CD8-positive, alpha-beta memory T cell (primary cell): ENCODE data around the gene DUT. TPM values are rescaled to one million over a fixed set of nuclear protein-coding genes. Genes with fewer than 3 reads are reported as not detected.

ENCODE experiments used
- CTCF ChIA-PET: fragments of 350-600 bp; sonication (Branson Sonifier 250); formaldehyde crosslinking; loops from one replicate; lab custom pipeline; 2021; ENCODE audit warnings: antibody characterized with exemption; lab: Charles Lee
- POLR2A ChIA-PET: fragments of 350-600 bp; sonication (Branson Sonifier 250); formaldehyde crosslinking; loops from one replicate; lab custom pipeline; 2021; ENCODE audit warnings: antibody characterized with exemption; lab: Charles Lee
- DNase-seq, 5 donors: peaks; one replicate each; pipeline versions ENCODE4 v3.0.0 to v3.0.0-alpha.2; 2020 to 2022; ENCODE audit warnings: mixed read lengths in 1 of 5
- H3K27ac ChIP-seq: one replicate; pipeline ENCODE4 v1.7.0; 2013; ENCODE audit warnings: low read depth, mild to moderate bottlenecking, low read length, moderate library complexity
- H3K27me3 ChIP-seq: 2 replicates; pipeline ENCODE4 v1.7.0; 2013; ENCODE audit warnings: low read length, mild to moderate bottlenecking; ENCODE audit not compliant: insufficient read depth, poor library complexity, severe bottlenecking
- H3K36me3 ChIP-seq: 2 replicates; pipeline ENCODE4 v1.7.0; 2013; ENCODE audit warnings: mild to moderate bottlenecking, low read length, moderate library complexity; ENCODE audit not compliant: insufficient read depth
- H3K4me1 ChIP-seq: 2 replicates; pipeline ENCODE4 v1.7.0; 2013; ENCODE audit warnings: mild to moderate bottlenecking, low read length, moderate library complexity; ENCODE audit not compliant: insufficient read depth
- H3K4me3 ChIP-seq: 2 replicates; pipeline ENCODE4 v1.7.0; 2013; ENCODE audit warnings: mild to moderate bottlenecking, low read length
- H3K9me3 ChIP-seq: 2 replicates; pipeline ENCODE4 v1.7.0; 2013; ENCODE audit warnings: mild to moderate bottlenecking, low read length
- H3K27ac Mint-ChIP-seq, 8 donors: one replicate each; pipeline ENCODE4 v1.8.0; 2020 to 2021; ENCODE audit warnings: mixed read lengths in 8 of 8, mild to moderate bottlenecking in 6 of 8, inconsistent platforms in 3 of 8, moderate library complexity in 3 of 8
- H3K27me3 Mint-ChIP-seq, 2 donors: one replicate each; pipeline ENCODE4 v1.8.0; 2020 to 2021; ENCODE audit warnings: mixed read lengths in 2 of 2, mild to moderate bottlenecking in 1 of 2, moderate library complexity in 1 of 2
- H3K36me3 Mint-ChIP-seq, 3 donors: one replicate each; pipeline ENCODE4 v1.8.0; 2020 to 2021; ENCODE audit warnings: mixed read lengths in 3 of 3, inconsistent platforms in 1 of 3, mild to moderate bottlenecking in 1 of 3
- H3K4me1 Mint-ChIP-seq, 3 donors: one replicate each; pipeline ENCODE4 v1.8.0; 2020 to 2021; ENCODE audit warnings: mixed read lengths in 3 of 3, inconsistent platforms in 1 of 3, mild to moderate bottlenecking in 1 of 3
- H3K4me3 Mint-ChIP-seq, 7 donors: one replicate each; pipeline ENCODE4 v1.8.0; 2020 to 2021; ENCODE audit warnings: mixed read lengths in 7 of 7, mild to moderate bottlenecking in 6 of 7, moderate library complexity in 4 of 7, inconsistent platforms in 2 of 7
- H3K9me3 Mint-ChIP-seq, 5 donors: one replicate each; pipeline ENCODE4 v1.8.0; 2020 to 2022; ENCODE audit warnings: mixed read lengths in 5 of 5, mild to moderate bottlenecking in 3 of 5, moderate library complexity in 2 of 5, inconsistent platforms in 1 of 5
- polyA plus RNA-seq: library from polyadenylated mRNA; unstranded; fragments of 300-500 nt; fragmentation: Illumina TruSeq; gene quantifications from one replicate; pipeline ENCODE4 v1.2.3, GENCODE V29; 2021
- total RNA-seq, 2 experiments: library from RNA; stranded (reverse); gene quantifications; one replicate each; pipeline ENCODE4 v1.2.3, GENCODE V29; 2021

Gene DUT
- total and polyA plus RNA-seq, 3 experiments from 2014 or later = 136 to 413 (median 397) TPM

- peaks cover 0 to 3% (median 0%) of the 10 kb centered on the region in 5 donors for H3K9me3 Mint-ChIP-seq
- no peak overlapping the region for H3K4me3 ChIP-seq
- ChIA-PET CTCF (no interaction called here), POLR2A (no interaction called here)
- no peaks in the 10 kb centered on the region for H3K36me3 Mint-ChIP-seq
- DNase-seq = no peak
- no peaks in the 10 kb centered on the region for H3K9me3 ChIP-seq
- no peak overlapping the region for H3K27ac ChIP-seq
- no peaks in the 10 kb centered on the region for H3K36me3 ChIP-seq
- no peak overlapping the region for H3K4me3 Mint-ChIP-seq
- H3K27me3 ChIP-seq = no peaks in the 10 kb centered on the region
- H3K4me1 Mint-ChIP-seq = no peaks in the 10 kb centered on the region
- peaks cover 17 to 56% of the 10 kb centered on the region in 2 donors for H3K27me3 Mint-ChIP-seq
- H3K27ac Mint-ChIP-seq = no peak overlapping the region
- H3K4me1 ChIP-seq = no peaks in the 10 kb centered on the region
These were observed 42.7 kb downstream of the DUT start for GRCh38 chr15:48373821-48374451.

GRCh38 chr15:48374472-48374871 is 43.2 kb downstream of the DUT start:
- ChIA-PET POLR2A (no interaction called here), CTCF (interaction anchor here (1.4 kb wide), 1 partner anchor 11 kb away, joined by 3 read pairs; no protein-coding TSS in a partner anchor)
- peaks cover 17 to 55% of the 10 kb centered on the region in 2 donors for H3K27me3 Mint-ChIP-seq
- Histone ChIP-seq H3K27me3 (no peaks in the 10 kb centered on the region), H3K27ac (no peak overlapping the region), H3K4me3 (no peak overlapping the region), H3K36me3 (no peaks in the 10 kb centered on the region), H3K4me1 (no peaks in the 10 kb centered on the region), H3K9me3 (no peaks in the 10 kb centered on the region)
- DNase-seq = no peak
- H3K4me3 Mint-ChIP-seq = no peak overlapping the region
- peaks cover 0 to 3% (median 0%) of the 10 kb centered on the region in 5 donors for H3K9me3 Mint-ChIP-seq
- no peak overlapping the region for H3K27ac Mint-ChIP-seq
- H3K4me1 Mint-ChIP-seq = no peaks in the 10 kb centered on the region
- no peaks in the 10 kb centered on the region for H3K36me3 Mint-ChIP-seq

DNA sequence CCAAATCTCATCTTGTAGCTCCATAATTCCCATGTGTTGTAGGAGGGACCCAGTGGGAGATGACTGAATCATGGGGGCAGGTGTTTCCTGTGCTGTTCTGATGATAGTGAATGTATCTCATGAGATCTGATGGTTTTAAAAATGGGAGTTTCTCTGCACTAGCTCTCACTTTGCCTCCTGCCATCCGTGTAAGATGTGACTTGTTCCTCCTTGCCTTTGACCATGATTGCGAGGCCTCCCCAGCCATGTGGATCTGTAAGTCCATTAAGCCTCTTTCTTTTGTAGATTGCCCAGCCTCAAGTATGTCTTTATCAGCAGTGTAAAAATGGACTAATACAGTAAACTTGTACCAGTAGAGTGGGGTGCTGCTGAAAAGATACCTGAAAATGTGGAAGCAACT is 44.5 kb downstream of the DUT start:
- Histone ChIP-seq H3K4me1 (no peaks in the 10 kb centered on the region), H3K27me3 (no peaks in the 10 kb centered on the region), H3K27ac (no peak overlapping the region), H3K36me3 (no peaks in the 10 kb centered on the region), H3K9me3 (no peaks in the 10 kb centered on the region), H3K4me3 (no peak overlapping the region)
- CTCF ChIA-PET = interaction anchor here (1.4 kb wide), 1 partner anchor 10 kb away, joined by 3 read pairs; no protein-coding TSS in a partner anchor
- Mint-ChIP-seq H3K36me3 (no peaks in the 10 kb centered on the region), H3K9me3 (peaks cover 0 to 3% (median 0%) of the 10 kb centered on the region in 5 donors), H3K4me3 (no peak overlapping the region), H3K27ac (no peak overlapping the region), H3K27me3 (peaks cover 17 to 60% of the 10 kb centered on the region in 2 donors), H3K4me1 (no peaks in the 10 kb centered on the region)
- no peak for DNase-seq
- POLR2A ChIA-PET = no interaction called here

DNA sequence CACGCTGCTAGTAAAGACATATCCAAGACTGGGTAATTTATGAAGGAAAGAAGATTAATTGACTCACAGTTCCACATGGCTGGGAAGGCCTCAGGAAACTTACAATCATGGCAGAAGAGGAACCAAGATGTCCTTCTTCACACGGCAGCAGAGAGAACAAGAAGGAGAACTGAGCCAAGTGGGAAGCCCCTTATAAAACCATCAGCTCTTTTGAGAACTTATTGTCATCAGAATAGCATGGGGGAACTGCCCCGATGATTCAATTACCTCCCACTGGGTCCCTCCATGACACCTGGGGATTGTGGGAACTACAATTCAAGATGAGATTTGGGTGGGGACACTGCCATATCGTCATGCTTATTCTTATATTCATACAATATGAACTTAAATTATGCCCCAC is 49.0 kb downstream of the DUT start:
- no peaks in the 10 kb centered on the region for H3K27me3 ChIP-seq
- H3K4me1 ChIP-seq = no peaks in the 10 kb centered on the region
- H3K36me3 Mint-ChIP-seq = no peaks in the 10 kb centered on the region
- no peak overlapping the region for H3K4me3 Mint-ChIP-seq
- peaks cover 9 to 46% of the 10 kb centered on the region in 2 donors for H3K27me3 Mint-ChIP-seq
- ChIA-PET POLR2A (no interaction called here), CTCF (no interaction called here)
- H3K27ac Mint-ChIP-seq = no peak overlapping the region
- H3K36me3 ChIP-seq = no peaks in the 10 kb centered on the region
- H3K9me3 ChIP-seq = no peaks in the 10 kb centered on the region
- no peak for DNase-seq
- no peak overlapping the region for H3K4me3 ChIP-seq
- no peaks in the 10 kb centered on the region for H3K4me1 Mint-ChIP-seq
- no peak overlapping the region for H3K27ac ChIP-seq
- peaks cover 0 to 4% (median 0%) of the 10 kb centered on the region in 5 donors for H3K9me3 Mint-ChIP-seq

DNA sequence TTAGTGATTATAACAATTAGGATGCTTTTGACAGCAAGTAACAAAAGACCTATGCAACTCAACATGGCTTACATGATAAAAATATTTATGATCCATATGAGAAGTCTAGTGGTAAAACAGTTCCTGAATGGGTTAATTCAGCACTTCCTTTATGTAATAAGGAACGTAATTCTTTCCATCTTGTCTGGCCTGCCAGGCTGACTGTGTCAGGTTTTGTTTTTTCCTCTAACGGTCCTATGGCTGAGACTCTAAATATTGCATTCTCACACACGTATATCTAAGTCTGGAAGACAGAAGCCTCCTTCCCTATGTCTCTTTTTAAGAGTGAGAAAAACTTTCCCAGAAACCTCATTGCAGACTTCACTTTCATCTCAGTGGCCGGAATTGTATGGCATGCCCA is 50.6 kb downstream of the DUT start:
- CTCF ChIA-PET = no interaction called here
- Histone ChIP-seq H3K4me3 (no peak overlapping the region), H3K9me3 (no peaks in the 10 kb centered on the region), H3K36me3 (no peaks in the 10 kb centered on the region), H3K27ac (no peak overlapping the region), H3K27me3 (no peaks in the 10 kb centered on the region), H3K4me1 (no peaks in the 10 kb centered on the region)
- no peak overlapping the region for H3K4me3 Mint-ChIP-seq
- H3K9me3 Mint-ChIP-seq = peaks cover 0 to 4% (median 0%) of the 10 kb centered on the region in 5 donors
- no peak overlapping the region for H3K27ac Mint-ChIP-seq
- H3K27me3 Mint-ChIP-seq = peaks cover 3 to 35% of the 10 kb centered on the region in 2 donors
- no peaks in the 10 kb centered on the region for H3K4me1 Mint-ChIP-seq
- DNase-seq = no peak
- POLR2A ChIA-PET = no interaction called here
- H3K36me3 Mint-ChIP-seq = no peaks in the 10 kb centered on the region

- no peak for DNase-seq
- no peaks in the 10 kb centered on the region for H3K4me1 Mint-ChIP-seq
- H3K27ac Mint-ChIP-seq = no peak overlapping the region
- H3K27me3 Mint-ChIP-seq = peaks cover 2 to 30% of the 10 kb centered on the region in 2 donors
- no peaks in the 10 kb centered on the region for H3K36me3 Mint-ChIP-seq
- Histone ChIP-seq H3K27me3 (no peaks in the 10 kb centered on the region), H3K4me3 (no peak overlapping the region), H3K9me3 (no peaks in the 10 kb centered on the region), H3K36me3 (no peaks in the 10 kb centered on the region), H3K27ac (no peak overlapping the region), H3K4me1 (no peaks in the 10 kb centered on the region)
- H3K9me3 Mint-ChIP-seq = peaks cover 0 to 4% (median 0%) of the 10 kb centered on the region in 5 donors
- CTCF ChIA-PET = no interaction called here
- POLR2A ChIA-PET = no interaction called here
- H3K4me3 Mint-ChIP-seq = no peak overlapping the region
These were observed 51.8 kb downstream of the DUT start for GRCh38 chr15:48383031-48383430.

DNA sequence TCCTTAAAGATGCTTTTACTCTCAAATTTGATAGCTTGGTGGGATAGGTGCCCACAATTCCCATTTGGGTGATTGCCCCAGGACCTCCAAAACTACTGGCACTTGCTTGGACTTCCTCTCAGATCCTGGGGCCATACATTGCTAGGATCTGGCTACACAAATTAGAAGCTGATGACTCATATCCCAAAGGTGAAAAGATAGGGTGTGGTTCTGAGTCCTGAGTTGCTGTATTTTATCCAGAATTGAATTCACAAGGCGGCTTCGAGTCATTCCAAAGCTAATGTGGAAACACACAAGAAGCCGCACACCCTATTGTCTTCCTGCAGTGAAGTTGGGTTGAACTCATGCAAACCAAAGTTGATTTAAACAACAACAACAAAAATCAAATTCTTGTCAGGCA is 53.4 kb downstream of the DUT start:
- Mint-ChIP-seq H3K4me1 (no peaks in the 10 kb centered on the region), H3K27me3 (peaks cover 0 to 28% of the 10 kb centered on the region in 2 donors), H3K9me3 (peaks cover 0 to 3% (median 0%) of the 10 kb centered on the region in 5 donors), H3K27ac (no peak overlapping the region), H3K4me3 (no peak overlapping the region), H3K36me3 (no peaks in the 10 kb centered on the region)
- no peak overlapping the region for H3K27ac ChIP-seq
- H3K27me3 ChIP-seq = no peaks in the 10 kb centered on the region
- POLR2A ChIA-PET = no interaction called here
- H3K9me3 ChIP-seq = no peaks in the 10 kb centered on the region
- H3K4me1 ChIP-seq = no peaks in the 10 kb centered on the region
- H3K36me3 ChIP-seq = no peaks in the 10 kb centered on the region
- CTCF ChIA-PET = no interaction called here
- DNase-seq = no peak
- H3K4me3 ChIP-seq = no peak overlapping the region

- H3K27ac Mint-ChIP-seq = no peak overlapping the region
- no peaks in the 10 kb centered on the region for H3K4me1 Mint-ChIP-seq
- peaks cover 0 to 3% (median 0%) of the 10 kb centered on the region in 5 donors for H3K9me3 Mint-ChIP-seq
- H3K36me3 Mint-ChIP-seq = no peaks in the 10 kb centered on the region
- Histone ChIP-seq H3K9me3 (no peaks in the 10 kb centered on the region), H3K27me3 (no peaks in the 10 kb centered on the region), H3K27ac (no peak overlapping the region), H3K36me3 (no peaks in the 10 kb centered on the region), H3K4me1 (no peaks in the 10 kb centered on the region), H3K4me3 (no peak overlapping the region)
- ChIA-PET POLR2A (no interaction called here), CTCF (interaction anchor here (1.1 kb wide), 1 partner anchor 10 kb away, joined by 3 read pairs; no protein-coding TSS in a partner anchor)
- no peak overlapping the region for H3K4me3 Mint-ChIP-seq
- peaks cover 0 to 22% of the 10 kb centered on the region in 2 donors for H3K27me3 Mint-ChIP-seq
- no peak for DNase-seq
These were observed 54.0 kb downstream of the DUT start for GRCh38 chr15:48385031-48385830.
